ENCODE results near the gene APP. TPM values are rescaled to one million over a fixed set of nuclear protein-coding genes. Genes with fewer than 3 reads are reported as not detected.

APP gene
- total RNA-seq, 2 donors from 2014 or later, result 460 to 557 TPM

DNA sequence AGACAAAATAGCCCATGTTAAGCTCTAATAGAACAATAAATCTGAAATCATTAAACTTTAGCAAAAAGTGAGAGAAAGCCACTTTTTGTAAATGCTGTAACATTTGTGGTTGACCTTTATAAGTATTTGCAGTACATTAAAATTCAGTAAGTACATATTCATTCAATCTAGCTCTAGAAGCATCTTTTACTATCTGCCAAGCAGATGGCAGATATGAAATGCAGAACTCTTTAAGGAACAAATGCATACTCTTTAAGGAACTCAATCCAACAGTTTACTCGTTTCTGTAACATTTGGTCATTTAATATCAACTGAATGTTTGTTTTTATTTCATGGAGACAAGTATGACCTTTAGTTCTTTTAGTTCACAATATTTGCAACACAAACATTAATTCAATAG, 150.1 kb downstream of the APP start:
- no peak overlapping the region for H3K4me3 Mint-ChIP-seq
- 92% methylated on average over 1 of the region's 1 CpG; no CpG with 5 or more reads in 1 of the 2 experiments for WGBS, 2 experiments (ENCODE audit: insufficient coverage in 1 of 2, insufficient read length in 1 of 2)
- no peaks in the 10 kb centered on the region for H3K9me3 ChIP-seq (ENCODE audit: control insufficient read depth, low read length)
- H3K4me3 ChIP-seq (ENCODE audit: low read length), result no peak overlapping the region
- no peaks in the 10 kb centered on the region for H3K27me3 ChIP-seq (ENCODE audit: control insufficient read depth, insufficient read depth, low read length, poor library complexity, severe bottlenecking)
- DNase-seq, result no peak
- TF ChIP-seq, protein P1, sequence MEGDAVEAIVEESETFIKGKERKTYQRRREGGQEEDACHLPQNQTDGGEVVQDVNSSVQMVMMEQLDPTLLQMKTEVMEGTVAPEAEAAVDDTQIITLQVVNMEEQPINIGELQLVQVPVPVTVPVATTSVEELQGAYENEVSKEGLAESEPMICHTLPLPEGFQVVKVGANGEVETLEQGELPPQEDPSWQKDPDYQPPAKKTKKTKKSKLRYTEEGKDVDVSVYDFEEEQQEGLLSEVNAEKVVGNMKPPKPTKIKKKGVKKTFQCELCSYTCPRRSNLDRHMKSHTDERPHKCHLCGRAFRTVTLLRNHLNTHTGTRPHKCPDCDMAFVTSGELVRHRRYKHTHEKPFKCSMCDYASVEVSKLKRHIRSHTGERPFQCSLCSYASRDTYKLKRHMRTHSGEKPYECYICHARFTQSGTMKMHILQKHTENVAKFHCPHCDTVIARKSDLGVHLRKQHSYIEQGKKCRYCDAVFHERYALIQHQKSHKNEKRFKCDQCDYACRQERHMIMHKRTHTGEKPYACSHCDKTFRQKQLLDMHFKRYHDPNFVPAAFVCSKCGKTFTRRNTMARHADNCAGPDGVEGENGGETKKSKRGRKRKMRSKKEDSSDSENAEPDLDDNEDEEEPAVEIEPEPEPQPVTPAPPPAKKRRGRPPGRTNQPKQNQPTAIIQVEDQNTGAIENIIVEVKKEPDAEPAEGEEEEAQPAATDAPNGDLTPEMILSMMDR (conservative IDR thresholded peaks at IDR 0.05), result no peak
- peaks cover 60% of the 10 kb centered on the region for H3K36me3 ChIP-seq (ENCODE audit: control insufficient read depth, insufficient read depth, low read length)
- H3K27ac ChIP-seq (ENCODE audit: low read depth, low read length), result no peak overlapping the region
- peaks cover 17% of the 10 kb centered on the region for H3K4me1 Mint-ChIP-seq
- H3K27ac Mint-ChIP-seq, result no peak overlapping the region
- H3K9me3 Mint-ChIP-seq, result no peaks in the 10 kb centered on the region
- peaks cover 36% of the 10 kb centered on the region for H3K36me3 Mint-ChIP-seq (ENCODE audit: low read depth)
- H3K4me1 ChIP-seq (ENCODE audit: control insufficient read depth, insufficient read depth, low read length), result peaks cover 3% of the 10 kb centered on the region
- no peaks in the 10 kb centered on the region for H3K27me3 Mint-ChIP-seq (ENCODE audit: insufficient read depth)
- H3K9ac ChIP-seq (ENCODE audit: extremely low read depth, low read length, poor library complexity, severe bottlenecking), result no peak overlapping the region

DNA sequence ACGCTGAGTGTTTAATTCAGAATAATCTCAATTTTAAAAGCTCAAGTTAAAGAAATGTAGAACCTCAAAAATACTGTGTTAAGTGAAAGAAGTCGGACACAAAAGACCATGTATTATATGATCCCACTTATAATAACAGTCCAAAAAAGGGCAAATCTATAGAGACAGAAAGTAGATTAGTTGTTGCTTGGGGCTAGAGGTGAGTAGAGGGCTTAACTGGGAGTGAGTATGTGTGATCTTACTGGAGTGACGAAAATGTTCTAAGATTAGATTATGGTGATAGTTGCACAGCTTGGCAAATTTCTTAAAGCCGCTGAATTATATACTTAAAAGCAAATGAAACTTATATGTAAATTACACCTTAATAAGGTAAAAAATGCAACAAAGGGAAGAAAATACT, 150.5 kb downstream of the APP start:
- H3K36me3 Mint-ChIP-seq (ENCODE audit: low read depth), result peaks cover 36% of the 10 kb centered on the region
- 100% methylated on average over 2 of the region's 4 CpGs; no CpG with 5 or more reads in 1 of the 2 experiments for WGBS, 2 experiments (ENCODE audit: insufficient coverage in 1 of 2, insufficient read length in 1 of 2)
- Histone ChIP-seq H3K9ac (ENCODE audit: extremely low read depth, low read length, poor library complexity, severe bottlenecking) (no peak overlapping the region), H3K4me3 (ENCODE audit: low read length) (no peak overlapping the region), H3K9me3 (ENCODE audit: control insufficient read depth, low read length) (no peaks in the 10 kb centered on the region), H3K4me1 (ENCODE audit: control insufficient read depth, insufficient read depth, low read length) (peaks cover 3% of the 10 kb centered on the region), H3K36me3 (ENCODE audit: control insufficient read depth, insufficient read depth, low read length) (peaks cover 56% of the 10 kb centered on the region), H3K27ac (ENCODE audit: low read depth, low read length) (no peak overlapping the region), H3K27me3 (ENCODE audit: control insufficient read depth, insufficient read depth, low read length, poor library complexity, severe bottlenecking) (no peaks in the 10 kb centered on the region)
- no peaks in the 10 kb centered on the region for H3K27me3 Mint-ChIP-seq (ENCODE audit: insufficient read depth)
- TF ChIP-seq, protein P1 (conservative IDR thresholded peaks at IDR 0.05), result no peak
- DNase-seq, result no peak
- no peak overlapping the region for H3K27ac Mint-ChIP-seq
- H3K4me3 Mint-ChIP-seq, result no peak overlapping the region
- peaks cover 17% of the 10 kb centered on the region for H3K4me1 Mint-ChIP-seq
- H3K9me3 Mint-ChIP-seq, result no peaks in the 10 kb centered on the region

DNA sequence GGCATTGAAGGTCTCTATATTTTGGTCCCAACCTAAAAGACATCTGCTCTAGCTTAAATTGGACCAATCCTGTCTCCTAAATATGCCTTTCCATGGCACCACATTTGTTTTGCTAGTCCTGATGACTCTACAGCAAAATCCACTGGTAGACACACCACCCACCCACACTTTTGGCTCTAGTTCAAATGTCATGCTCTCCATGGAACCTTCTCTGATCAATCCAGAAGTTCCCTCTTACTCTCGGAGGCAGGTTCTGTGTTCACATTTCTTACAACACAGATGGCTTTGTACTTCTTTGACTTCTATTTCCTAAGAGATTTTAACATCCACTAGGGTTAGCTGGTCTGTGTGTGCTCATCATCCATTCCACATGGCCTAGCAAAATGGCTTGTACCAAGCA, 151.3 kb downstream of the APP start:
- peaks cover 60% of the 10 kb centered on the region for H3K36me3 ChIP-seq (ENCODE audit: control insufficient read depth, insufficient read depth, low read length)

More for the DNA sequence above, 151.3 kb downstream of the APP start:
- peaks cover 36% of the 10 kb centered on the region for H3K36me3 Mint-ChIP-seq (ENCODE audit: low read depth)
- Histone ChIP-seq H3K9me3 (ENCODE audit: control insufficient read depth, low read length) (no peaks in the 10 kb centered on the region), H3K27ac (ENCODE audit: low read depth, low read length) (no peak overlapping the region), H3K9ac (ENCODE audit: extremely low read depth, low read length, poor library complexity, severe bottlenecking) (no peak overlapping the region), H3K4me1 (ENCODE audit: control insufficient read depth, insufficient read depth, low read length) (peaks cover 3% of the 10 kb centered on the region), H3K4me3 (ENCODE audit: low read length) (no peak overlapping the region), H3K27me3 (ENCODE audit: control insufficient read depth, insufficient read depth, low read length, poor library complexity, severe bottlenecking) (no peaks in the 10 kb centered on the region)
- no peaks in the 10 kb centered on the region for H3K27me3 Mint-ChIP-seq (ENCODE audit: insufficient read depth)
- peaks cover 19% of the 10 kb centered on the region for H3K4me1 Mint-ChIP-seq
- 90 to 100% methylated on average over 1 of the region's 1 CpG for WGBS, 2 experiments (ENCODE audit: insufficient coverage in 1 of 2, insufficient read length in 1 of 2)
- no peak for DNase-seq
- no peak overlapping the region for H3K4me3 Mint-ChIP-seq
- no peak overlapping the region for H3K27ac Mint-ChIP-seq
- H3K9me3 Mint-ChIP-seq, result no peaks in the 10 kb centered on the region
- TF ChIP-seq, protein P1 (conservative IDR thresholded peaks at IDR 0.05), result no peak

All from endodermal cell (in vitro differentiated cells).